ENCODE data around the gene NME7.
A peak's percentile ranks its signal among the peaks of the same experiment; 100 is the strongest.

NME7 gene

DNA sequence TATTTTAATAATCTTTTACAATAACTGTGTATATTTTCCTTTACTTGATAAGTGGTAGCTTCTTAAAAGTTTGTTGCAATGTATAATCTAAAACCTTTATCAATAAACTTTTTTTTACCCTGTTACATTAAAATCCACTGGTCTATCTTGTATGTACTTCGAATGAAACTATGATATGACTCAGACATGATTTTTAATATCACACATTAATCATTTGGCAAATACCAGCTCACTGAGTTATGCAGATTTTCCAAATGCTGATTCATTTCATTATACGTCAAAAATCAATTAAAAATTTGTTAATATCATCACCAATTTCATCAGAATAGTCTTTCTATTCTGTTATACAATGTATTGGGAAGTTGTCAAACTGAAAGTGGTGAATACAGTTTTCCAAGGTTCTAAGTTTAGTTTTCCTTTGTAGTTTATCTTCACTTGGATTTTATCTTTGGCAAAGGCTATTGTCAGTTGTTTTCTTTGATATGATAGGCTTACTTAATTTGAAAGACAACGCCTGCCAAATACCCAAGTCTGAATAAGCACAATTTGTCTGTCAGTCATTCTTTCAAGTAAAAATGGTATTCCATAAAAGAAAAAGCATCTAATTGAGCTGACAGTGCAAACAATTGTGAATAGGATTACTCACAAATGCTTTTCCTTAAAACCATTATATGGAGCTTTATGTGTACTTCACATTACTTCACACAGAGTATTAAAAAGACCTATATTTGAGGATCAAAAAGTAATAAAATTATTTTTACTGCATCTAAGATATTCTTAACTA lies 127.0 kb downstream of the NME7 start:
- H3K27me3 ChIP-seq (replicated peaks in 2 of 5; ENCODE audit: control insufficient read depth in 4 of 5, insufficient read depth in 5 of 5, low read length in 4 of 5): no peaks in the 10 kb centered on the region
- no peak overlapping the region for H3K4me3 ChIP-seq (ENCODE audit: control insufficient read depth in 1 of 7, extremely low read depth in 1 of 7, insufficient read depth in 4 of 7, low read depth in 2 of 7, low read length in 6 of 7)
- no peak overlapping the region for H3K27ac ChIP-seq (ENCODE audit: insufficient read depth in 1 of 2, low read depth in 1 of 2, low read length in 2 of 2, poor library complexity in 1 of 2, severe bottlenecking in 2 of 2)
- POLR2A ChIA-PET: interaction anchor here (0.6 kb wide), 1 partner anchor 21 kb away, joined by 3 read pairs; no protein-coding TSS in a partner anchor
- H3K36me3 ChIP-seq (ENCODE audit: control insufficient read depth in 4 of 4, insufficient read depth in 4 of 4, low read length in 3 of 4): peaks cover 0 to 2% (median 0%) of the 10 kb centered on the region in 4 experiments
- CTCF ChIA-PET: no interaction called here
- no peaks in the 10 kb centered on the region for H3K9me3 ChIP-seq (ENCODE audit: control extremely low read depth in 1 of 5, control insufficient read depth in 4 of 5, insufficient read depth in 2 of 5, low read depth in 1 of 5, low read length in 4 of 5)
- no peak for DNase-seq
- 100% methylated on average over 1 of the region's 3 CpGs for WGBS (ENCODE audit: insufficient coverage)
- H3K4me1 ChIP-seq (ENCODE audit: control extremely low read depth in 1 of 4, control insufficient read depth in 4 of 4, insufficient read depth in 4 of 4, low read length in 3 of 4): no peaks in the 10 kb centered on the region

DNA sequence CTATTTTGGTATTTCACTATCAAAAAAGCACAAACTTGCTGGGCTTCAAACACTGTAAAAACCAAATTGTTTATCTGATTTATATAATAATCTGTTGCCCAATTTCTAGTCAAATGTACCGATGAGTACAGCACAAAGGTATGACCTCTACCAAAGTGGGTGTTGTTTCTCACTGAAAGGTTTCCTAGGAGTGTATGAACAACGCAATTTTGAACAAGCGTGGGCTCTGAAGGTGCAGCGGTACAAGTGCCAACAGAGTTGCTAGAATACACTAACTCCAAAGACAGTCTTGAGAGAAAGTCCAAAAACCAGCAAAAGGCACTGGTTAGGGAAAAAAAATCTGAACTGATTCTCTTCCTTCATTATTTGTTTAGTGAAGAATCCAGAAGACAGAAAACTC lies 130.7 kb downstream of the NME7 start:
- 100% methylated on average over 4 of the region's 4 CpGs for WGBS (ENCODE audit: insufficient coverage)

DNA sequence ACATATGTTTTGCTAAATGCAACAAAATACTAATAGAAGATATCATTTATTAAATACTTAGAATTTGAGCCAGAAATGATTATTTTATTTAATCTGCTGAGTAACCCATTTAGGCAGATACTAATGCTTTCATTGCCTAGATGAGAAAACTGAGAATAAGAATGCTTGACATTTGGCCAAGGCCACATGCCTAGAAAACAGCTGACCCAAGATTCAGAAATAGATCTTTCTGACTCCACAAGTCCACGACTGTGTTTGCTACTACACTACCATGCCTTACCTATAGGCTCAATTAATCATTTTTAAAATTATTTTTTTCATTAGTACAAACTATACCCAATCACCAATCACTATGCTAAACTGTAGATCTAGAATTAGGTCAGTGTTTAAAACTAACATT lies 131.5 kb downstream of the NME7 start:
- Histone ChIP-seq H3K4me3 (ENCODE audit: control insufficient read depth in 1 of 7, extremely low read depth in 1 of 7, insufficient read depth in 4 of 7, low read depth in 2 of 7, low read length in 6 of 7) (no peak overlapping the region), H3K9me3 (ENCODE audit: control extremely low read depth in 1 of 5, control insufficient read depth in 4 of 5, insufficient read depth in 2 of 5, low read depth in 1 of 5, low read length in 4 of 5) (no peaks in the 10 kb centered on the region), H3K27ac (ENCODE audit: insufficient read depth in 1 of 2, low read depth in 1 of 2, low read length in 2 of 2, poor library complexity in 1 of 2, severe bottlenecking in 2 of 2) (no peak overlapping the region), H3K27me3 (replicated peaks in 2 of 5; ENCODE audit: control insufficient read depth in 4 of 5, insufficient read depth in 5 of 5, low read length in 4 of 5) (no peaks in the 10 kb centered on the region), H3K36me3 (ENCODE audit: control insufficient read depth in 4 of 4, insufficient read depth in 4 of 4, low read length in 3 of 4) (peaks cover 0 to 2% (median 0%) of the 10 kb centered on the region in 4 experiments), H3K4me1 (ENCODE audit: control extremely low read depth in 1 of 4, control insufficient read depth in 4 of 4, insufficient read depth in 4 of 4, low read length in 3 of 4) (no peaks in the 10 kb centered on the region)
- 100% methylated on average over 1 of the region's 1 CpG for WGBS (ENCODE audit: insufficient coverage)
- ChIA-PET POLR2A (no interaction called here), CTCF (interaction anchor here (0.6 kb wide), 1 partner anchor 11 kb away, joined by 3 read pairs; no protein-coding TSS in a partner anchor)
- DNase-seq: no peak

More for the DNA sequence above, 130.7 kb downstream of the NME7 start:
- POLR2A ChIA-PET: no interaction called here
- no peak for DNase-seq
- peaks cover 0 to 2% (median 0%) of the 10 kb centered on the region in 4 experiments for H3K36me3 ChIP-seq (ENCODE audit: control insufficient read depth in 4 of 4, insufficient read depth in 4 of 4, low read length in 3 of 4)
- CTCF ChIA-PET: no interaction called here
- no peaks in the 10 kb centered on the region for H3K27me3 ChIP-seq (replicated peaks in 2 of 5; ENCODE audit: control insufficient read depth in 4 of 5, insufficient read depth in 5 of 5, low read length in 4 of 5)
- no peaks in the 10 kb centered on the region for H3K4me1 ChIP-seq (ENCODE audit: control extremely low read depth in 1 of 4, control insufficient read depth in 4 of 4, insufficient read depth in 4 of 4, low read length in 3 of 4)
- H3K27ac ChIP-seq (ENCODE audit: insufficient read depth in 1 of 2, low read depth in 1 of 2, low read length in 2 of 2, poor library complexity in 1 of 2, severe bottlenecking in 2 of 2): no peak overlapping the region
- H3K9me3 ChIP-seq (ENCODE audit: control extremely low read depth in 1 of 5, control insufficient read depth in 4 of 5, insufficient read depth in 2 of 5, low read depth in 1 of 5, low read length in 4 of 5): no peaks in the 10 kb centered on the region
- no peak overlapping the region for H3K4me3 ChIP-seq (ENCODE audit: control insufficient read depth in 1 of 7, extremely low read depth in 1 of 7, insufficient read depth in 4 of 7, low read depth in 2 of 7, low read length in 6 of 7)

DNA sequence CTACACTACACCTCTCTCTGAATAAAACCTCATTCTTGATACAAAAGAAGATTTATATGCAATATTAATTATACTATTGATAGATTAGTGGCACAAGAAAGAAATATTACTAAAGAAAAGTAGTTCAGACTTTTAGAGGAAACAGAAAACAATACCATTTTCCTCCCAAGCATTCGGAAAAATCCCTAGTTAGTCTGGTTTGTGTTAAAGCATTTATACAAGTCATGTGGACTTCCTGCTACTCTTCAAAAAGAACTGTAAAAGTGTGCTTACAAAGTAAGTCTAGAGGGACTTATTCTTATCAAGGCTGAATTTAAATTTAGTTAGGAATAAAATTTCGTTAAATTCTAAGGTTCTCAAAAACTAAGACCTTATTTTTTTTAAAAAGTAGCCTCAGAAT lies 132.0 kb downstream of the NME7 start:
- no peaks in the 10 kb centered on the region for H3K4me1 ChIP-seq (ENCODE audit: control extremely low read depth in 1 of 4, control insufficient read depth in 4 of 4, insufficient read depth in 4 of 4, low read length in 3 of 4)
- H3K9me3 ChIP-seq (ENCODE audit: control extremely low read depth in 1 of 5, control insufficient read depth in 4 of 5, insufficient read depth in 2 of 5, low read depth in 1 of 5, low read length in 4 of 5): no peaks in the 10 kb centered on the region
- DNase-seq: no peak
- H3K4me3 ChIP-seq (ENCODE audit: control insufficient read depth in 1 of 7, extremely low read depth in 1 of 7, insufficient read depth in 4 of 7, low read depth in 2 of 7, low read length in 6 of 7): no peak overlapping the region
- CTCF ChIA-PET: no interaction called here
- no CpG with 5 or more reads among the region's 2 CpGs for WGBS (ENCODE audit: insufficient coverage)
- no peak overlapping the region for H3K27ac ChIP-seq (ENCODE audit: insufficient read depth in 1 of 2, low read depth in 1 of 2, low read length in 2 of 2, poor library complexity in 1 of 2, severe bottlenecking in 2 of 2)
- no peaks in the 10 kb centered on the region for H3K27me3 ChIP-seq (replicated peaks in 2 of 5; ENCODE audit: control insufficient read depth in 4 of 5, insufficient read depth in 5 of 5, low read length in 4 of 5)
- POLR2A ChIA-PET: no interaction called here
- peaks cover 0 to 2% (median 0%) of the 10 kb centered on the region in 4 experiments for H3K36me3 ChIP-seq (ENCODE audit: control insufficient read depth in 4 of 4, insufficient read depth in 4 of 4, low read length in 3 of 4)

DNA sequence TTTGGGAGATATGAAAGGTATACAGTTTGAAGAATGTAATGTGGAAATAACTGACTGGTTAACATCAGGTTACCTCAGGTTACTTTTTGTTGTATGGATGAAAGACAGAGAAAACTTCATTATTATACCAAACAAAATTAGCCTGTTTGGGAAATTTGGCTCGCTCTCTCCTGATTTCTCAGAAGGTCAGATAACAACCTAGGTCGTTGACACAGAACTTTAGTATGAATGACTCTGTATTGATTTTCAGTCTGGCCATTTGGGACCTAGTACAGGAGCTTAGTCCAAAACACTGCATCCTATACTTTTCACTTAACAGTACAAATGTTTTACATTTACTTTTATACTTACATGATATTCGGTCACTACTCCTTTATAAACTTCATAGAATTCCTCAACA lies 132.8 kb downstream of the NME7 start:
- Histone ChIP-seq H3K27me3 (replicated peaks in 2 of 5; ENCODE audit: control insufficient read depth in 4 of 5, insufficient read depth in 5 of 5, low read length in 4 of 5) (no peaks in the 10 kb centered on the region), H3K4me3 (ENCODE audit: control insufficient read depth in 1 of 7, extremely low read depth in 1 of 7, insufficient read depth in 4 of 7, low read depth in 2 of 7, low read length in 6 of 7) (no peak overlapping the region), H3K36me3 (ENCODE audit: control insufficient read depth in 4 of 4, insufficient read depth in 4 of 4, low read length in 3 of 4) (peaks cover 0 to 2% (median 0%) of the 10 kb centered on the region in 4 experiments), H3K4me1 (ENCODE audit: control extremely low read depth in 1 of 4, control insufficient read depth in 4 of 4, insufficient read depth in 4 of 4, low read length in 3 of 4) (no peaks in the 10 kb centered on the region), H3K27ac (ENCODE audit: insufficient read depth in 1 of 2, low read depth in 1 of 2, low read length in 2 of 2, poor library complexity in 1 of 2, severe bottlenecking in 2 of 2) (no peak overlapping the region), H3K9me3 (ENCODE audit: control extremely low read depth in 1 of 5, control insufficient read depth in 4 of 5, insufficient read depth in 2 of 5, low read depth in 1 of 5, low read length in 4 of 5) (no peaks in the 10 kb centered on the region)
- 94% methylated on average over 2 of the region's 3 CpGs for WGBS (ENCODE audit: insufficient coverage)
- CTCF ChIA-PET: no interaction called here
- DNase-seq: no peak
- POLR2A ChIA-PET: no interaction called here

DNA sequence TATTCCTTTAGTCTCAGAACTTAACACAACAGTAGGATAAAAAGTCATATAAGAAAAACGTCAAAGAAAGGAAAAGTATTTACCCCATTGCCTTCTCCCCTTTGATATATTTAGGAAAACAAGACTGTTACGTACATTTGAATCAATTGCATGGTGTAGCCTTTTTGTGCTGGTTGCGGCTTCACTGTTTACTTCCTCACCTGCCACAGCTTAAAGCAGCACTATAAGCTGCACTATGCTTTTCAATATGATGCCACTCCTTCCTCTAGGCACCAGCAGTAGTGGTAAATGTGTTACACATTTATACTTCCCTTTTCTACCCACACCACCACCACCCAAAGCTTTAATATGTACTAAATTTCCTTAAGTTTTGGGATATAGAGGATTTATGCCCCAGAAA lies 150.0 kb downstream of the NME7 start:
- peak; percentile 22 to 89 (median 78) for DNase-seq
- CTCF ChIA-PET: interaction anchor here (1.1 kb wide), 1 partner anchor 54 kb away, joined by 4 read pairs; no protein-coding TSS in a partner anchor
- WGBS (ENCODE audit: insufficient coverage): no CpG with 5 or more reads among the region's 3 CpGs

DNA sequence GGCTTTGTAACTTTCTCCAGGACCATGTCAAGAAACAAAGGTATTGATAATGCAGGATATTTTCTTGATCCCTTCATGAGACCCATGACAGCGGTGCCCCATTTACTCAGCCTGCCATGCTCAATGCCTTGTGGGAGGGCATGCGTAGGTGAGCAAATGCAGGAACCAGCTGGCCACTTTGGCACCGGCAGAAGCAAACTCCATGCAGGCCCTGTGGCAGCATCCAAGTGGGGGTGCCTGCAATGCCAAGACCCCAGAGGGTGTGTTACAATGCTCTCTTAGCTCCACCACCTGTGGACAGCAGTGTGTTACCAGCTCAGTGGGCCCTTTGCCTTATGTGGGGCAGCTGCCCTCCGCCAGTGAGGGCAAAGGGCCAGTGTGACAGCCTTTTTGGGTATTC lies 153.0 kb downstream of the NME7 start:
- WGBS (ENCODE audit: insufficient coverage): 100% methylated on average over 4 of the region's 4 CpGs
- no peak for DNase-seq
- H3K36me3 ChIP-seq (ENCODE audit: control insufficient read depth in 4 of 4, insufficient read depth in 4 of 4, low read length in 3 of 4): peaks cover 0 to 8% (median 7%) of the 10 kb centered on the region in 4 experiments
- H3K4me1 ChIP-seq (ENCODE audit: control extremely low read depth in 1 of 4, control insufficient read depth in 4 of 4, insufficient read depth in 4 of 4, low read length in 3 of 4): peaks cover 0 to 14% (median 6%) of the 10 kb centered on the region in 4 experiments
- H3K9me3 ChIP-seq (ENCODE audit: control extremely low read depth in 1 of 5, control insufficient read depth in 4 of 5, insufficient read depth in 2 of 5, low read depth in 1 of 5, low read length in 4 of 5): peaks cover 0 to 8% (median 5%) of the 10 kb centered on the region in 5 experiments
- H3K4me3 ChIP-seq (ENCODE audit: control insufficient read depth in 1 of 7, extremely low read depth in 1 of 7, insufficient read depth in 4 of 7, low read depth in 2 of 7, low read length in 6 of 7): no peak overlapping the region
- H3K27ac ChIP-seq (ENCODE audit: insufficient read depth in 1 of 2, low read depth in 1 of 2, low read length in 2 of 2, poor library complexity in 1 of 2, severe bottlenecking in 2 of 2): no peak overlapping the region
- CTCF ChIA-PET: no interaction called here
- no peaks in the 10 kb centered on the region for H3K27me3 ChIP-seq (replicated peaks in 2 of 5; ENCODE audit: control insufficient read depth in 4 of 5, insufficient read depth in 5 of 5, low read length in 4 of 5)
- POLR2A ChIA-PET: no interaction called here

More for the DNA sequence above, 150.0 kb downstream of the NME7 start:
- peak overlapping the region in 2 of 7 experiments; percentile 30 to 43 for H3K4me3 ChIP-seq (ENCODE audit: control insufficient read depth in 1 of 7, extremely low read depth in 1 of 7, insufficient read depth in 4 of 7, low read depth in 2 of 7, low read length in 6 of 7)
- no peak overlapping the region for H3K27ac ChIP-seq (ENCODE audit: insufficient read depth in 1 of 2, low read depth in 1 of 2, low read length in 2 of 2, poor library complexity in 1 of 2, severe bottlenecking in 2 of 2)
- H3K9me3 ChIP-seq (ENCODE audit: control extremely low read depth in 1 of 5, control insufficient read depth in 4 of 5, insufficient read depth in 2 of 5, low read depth in 1 of 5, low read length in 4 of 5): peaks cover 0 to 8% (median 5%) of the 10 kb centered on the region in 5 experiments
- H3K36me3 ChIP-seq (ENCODE audit: control insufficient read depth in 4 of 4, insufficient read depth in 4 of 4, low read length in 3 of 4): peaks cover 0 to 8% (median 7%) of the 10 kb centered on the region in 4 experiments
- H3K27me3 ChIP-seq (replicated peaks in 2 of 5; ENCODE audit: control insufficient read depth in 4 of 5, insufficient read depth in 5 of 5, low read length in 4 of 5): no peaks in the 10 kb centered on the region
- peaks cover 0 to 14% (median 6%) of the 10 kb centered on the region in 4 experiments for H3K4me1 ChIP-seq (ENCODE audit: control extremely low read depth in 1 of 4, control insufficient read depth in 4 of 4, insufficient read depth in 4 of 4, low read length in 3 of 4)
- POLR2A ChIA-PET: no interaction called here

Measured in common myeloid progenitor, CD34-positive (primary cell).